Hepatic stellate cell (primary cell): ENCODE measurements around the gene NTHL1.
"Not testable (repeated sequence)": the region's sequence is repeated elsewhere in the genome, so short reads cannot be mapped to it uniquely, and the experiment has no call there.

Experiments
- DNase-seq: peaks from one replicate; pipeline ENCODE4 v3.0.0; 2011; ENCODE audit warnings: low spot score

NTHL1 gene

GRCh38 chr16:2028146-2028545 lies 19.5 kb downstream of the NTHL1 start:
- no peak for DNase-seq

- peak; percentile 88 for DNase-seq
Observed at GRCh38 chr16:2027024-2028010, 20.3 kb downstream of the NTHL1 start.

- peak; percentile 75 for DNase-seq
Observed at GRCh38 chr16:2026461-2027023, 21.1 kb downstream of the NTHL1 start, which contains the start of gene NHERF2. TSS of gene NHERF2 (plus strand) at chr16:2026902. CDS start at chr16:2027006, 104 bp downstream.

- no peak for DNase-seq
Observed at GRCh38 chr16:2025878-2026460, 21.7 kb downstream of the NTHL1 start.

GRCh38 chr16:2025251-2025650 lies 22.4 kb downstream of the NTHL1 start:
- no peak for DNase-seq

- no peak for DNase-seq
Observed at GRCh38 chr16:2024032-2024420, 23.6 kb downstream of the NTHL1 start.

- DNase-seq: peak; percentile 94
Observed at GRCh38 chr16:2023092-2024031, 24.3 kb downstream of the NTHL1 start.

- DNase-seq: peak; percentile 77
Observed at GRCh38 chr16:2022723-2023091, 24.9 kb downstream of the NTHL1 start.

- no peak for DNase-seq
Observed at GRCh38 chr16:2019921-2020831, 27.5 kb downstream of the NTHL1 start.

GRCh38 chr16:2019518-2019920 lies 28.1 kb downstream of the NTHL1 start, which contains the start of gene NPW:
TSS of gene NPW (plus strand) at chr16:2019785.
- DNase-seq: no peak

GRCh38 chr16:2016407-2016922 lies 31.2 kb downstream of the NTHL1 start:
- no peak for DNase-seq

GRCh38 chr16:2015947-2016208 lies 31.8 kb downstream of the NTHL1 start:
- no peak for DNase-seq

GRCh38 chr16:2015117-2015946 lies 32.3 kb downstream of the NTHL1 start:
- no peak for DNase-seq

- no peak for DNase-seq
Observed at GRCh38 chr16:2013527-2013926, 34.1 kb downstream of the NTHL1 start.

GRCh38 chr16:2011726-2012125 lies 35.9 kb downstream of the NTHL1 start:
- not testable (repeated sequence) for DNase-seq

- peak; percentile 94 for DNase-seq
Observed at GRCh38 chr16:2009791-2010510, 37.7 kb downstream of the NTHL1 start, which contains the start of gene ZNF598. TSS of gene ZNF598 (minus strand) at chr16:2009821.

- no peak for DNase-seq
Observed at GRCh38 chr16:2009164-2009711, 38.4 kb downstream of the NTHL1 start.

- DNase-seq: peak; percentile 62
Observed at GRCh38 chr16:2008631-2009163, 38.9 kb downstream of the NTHL1 start.
